ENCODE measurements around the gene CASZ1. TPM values are rescaled to one million over a fixed set of nuclear protein-coding genes. Genes with fewer than 3 reads are reported as not detected.

Gene CASZ1
- total RNA-seq, 4 donors from 2014 or later = 5.2 to 38.5 (median 18.7) TPM

GRCh38 chr1:10591010-10591409, 205.4 kb downstream of the CASZ1 start:
- no peak for TF ChIP-seq CTCF (IDR thresholded peaks at IDR 0.05)
- WGBS, 2 donors = 65 to 66% methylated on average over 4 of the region's 4 CpGs

DNA sequence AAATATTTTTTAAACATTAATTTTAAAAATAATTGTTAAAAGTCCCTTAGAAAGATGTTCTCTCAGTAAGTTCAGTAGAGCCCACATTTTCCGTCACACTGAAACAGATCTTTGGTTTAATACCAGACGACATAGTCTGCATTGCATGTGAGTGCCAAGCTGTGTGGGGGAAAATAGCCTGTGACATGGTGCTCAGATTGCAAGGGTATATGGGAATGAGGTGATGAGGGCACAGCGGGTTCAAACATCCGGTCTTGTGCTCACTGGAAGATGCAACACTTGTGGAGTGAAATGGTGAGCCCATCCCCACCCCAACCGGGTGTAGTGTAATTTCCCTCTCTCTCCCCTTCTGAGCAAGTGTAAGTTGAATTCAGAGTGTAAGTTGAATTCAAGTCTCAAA, 207.4 kb downstream of the CASZ1 start:
- Histone ChIP-seq H3K36me3 (no peaks in the 10 kb centered on the region), H3K4me3 (replicated peaks in 1 of 3) (no peak overlapping the region), H3K27ac (no peak overlapping the region), H3K9me3 (no peaks in the 10 kb centered on the region), H3K27me3 (no peaks in the 10 kb centered on the region), H3K4me1 (peaks cover 18 to 29% of the 10 kb centered on the region in 2 donors)
- DNase-seq = no peak
- TF ChIP-seq CTCF (IDR thresholded peaks at IDR 0.05) (no peak), POLR2A (IDR thresholded peaks at IDR 0.05) (no peak)
- intact Hi-C loops (cut with DNase I) = no loop called here
- 92 to 96% methylated on average over 5 of the region's 5 CpGs for WGBS, 2 donors

More at GRCh38 chr1:10591010-10591409, 205.4 kb downstream of the CASZ1 start:
- H3K36me3 ChIP-seq = no peaks in the 10 kb centered on the region
- no peaks in the 10 kb centered on the region for H3K27me3 ChIP-seq
- peaks cover 18 to 29% of the 10 kb centered on the region in 2 donors for H3K4me1 ChIP-seq
- H3K4me3 ChIP-seq (replicated peaks in 1 of 3) = no peak overlapping the region
- intact Hi-C loops (cut with DNase I) = no loop called here
- no peaks in the 10 kb centered on the region for H3K9me3 ChIP-seq
- H3K27ac ChIP-seq = peak overlapping the region in 2 of 3 donors; percentile 31 to 41
- no peak for DNase-seq

- 94 to 95% methylated on average over 5 of the region's 5 CpGs for WGBS, 2 donors
- no peaks in the 10 kb centered on the region for H3K27me3 ChIP-seq
- TF ChIP-seq CTCF (IDR thresholded peaks at IDR 0.05) (no peak), POLR2A (IDR thresholded peaks at IDR 0.05) (no peak)
- intact Hi-C loops (cut with DNase I) = no loop called here
- H3K9me3 ChIP-seq = no peaks in the 10 kb centered on the region
- H3K4me3 ChIP-seq (replicated peaks in 1 of 3) = no peak overlapping the region
- no peak for DNase-seq
- H3K4me1 ChIP-seq = peaks cover 17 to 29% of the 10 kb centered on the region in 2 donors
- no peak overlapping the region for H3K27ac ChIP-seq
- H3K36me3 ChIP-seq = no peaks in the 10 kb centered on the region
Measured at GRCh38 chr1:10588640-10589039, 207.8 kb downstream of the CASZ1 start.

Small RNAs within 50 kb of the gene (small RNA-seq; reads per million reads assigned to genes)
- not detected for gene RN7SL614P

Other genes starting within 250 kb of the CASZ1 start
- 100 to 1,000 TPM; 118 to 265 (median 172) TPM for gene TARDBP, start 216.0 kb upstream of the CASZ1 start, total RNA-seq

All from thyroid gland (tissue), 4 donors.